PFSK-1 (cell line): Measurements from ENCODE around the gene PTPN2.

Experiments used
- FOXP2 ChIP-seq: optimal IDR thresholded peaks from 2 replicates; pipeline ENCODE3; 2011; ENCODE audit warnings: borderline replicate concordance, control low read depth, inconsistent platforms; ENCODE audit not compliant: insufficient read depth; ENCODE audit errors: extremely low read length, extremely low read depth
- POLR2AphosphoS5 ChIP-seq: IDR thresholded peaks from 2 replicates; pipeline ENCODE4 v1.6.1; 2012; ENCODE audit warnings: low read depth, mild to moderate bottlenecking, control low read depth, low read length, moderate library complexity
- REST ChIP-seq, 2 experiments: IDR thresholded peaks; 2 replicates each; pipeline versions ENCODE4 v1.6.1 to v1.8.0; 2011 to 2012; ENCODE audit warnings: low read depth in 2 of 2, low read length in 2 of 2, control low read depth in 1 of 2, inconsistent platforms in 1 of 2, mild to moderate bottlenecking in 1 of 2, moderate library complexity in 1 of 2; ENCODE audit not compliant: insufficient read depth in 1 of 2
- SIN3A ChIP-seq: IDR thresholded peaks from 2 replicates; pipeline ENCODE4 v1.6.1; 2012; ENCODE audit warnings: mild to moderate bottlenecking, low read length, moderate library complexity, borderline replicate concordance; ENCODE audit not compliant: insufficient read depth
- TAF1 ChIP-seq: IDR thresholded peaks from 2 replicates; pipeline ENCODE4 v1.6.1; 2012; ENCODE audit warnings: low read length, control low read depth, borderline replicate concordance; ENCODE audit not compliant: insufficient read depth

The PTPN2 gene

GRCh38 chr18:12828116-12829051 is 55.7 kb downstream of the PTPN2 start:
- no peak for TF ChIP-seq TAF1
- no peak for TF ChIP-seq REST (IDR thresholded peaks at IDR 0.05; ENCODE audit: insufficient read depth in 1 of 2, low read depth in 2 of 2, low read length in 2 of 2)
- no peak for TF ChIP-seq SIN3A
- no peak for TF ChIP-seq FOXP2
- no peak for TF ChIP-seq POLR2AphosphoS5

- TF ChIP-seq REST (IDR thresholded peaks at IDR 0.05; ENCODE audit: insufficient read depth in 1 of 2, low read depth in 2 of 2, low read length in 2 of 2) (no peak), FOXP2 (no peak), POLR2AphosphoS5 (no peak), TAF1 (no peak), SIN3A (no peak)
Measured at GRCh38 chr18:12827588-12827987, 56.4 kb downstream of the PTPN2 start.

- TF ChIP-seq FOXP2, result no peak
Measured at GRCh38 chr18:12825230-12825629, 58.8 kb downstream of the PTPN2 start.

- no peak for TF ChIP-seq POLR2AphosphoS5
- no peak for TF ChIP-seq TAF1
- TF ChIP-seq REST (IDR thresholded peaks at IDR 0.05; ENCODE audit: insufficient read depth in 1 of 2, low read depth in 2 of 2, low read length in 2 of 2), result no peak
Measured at GRCh38 chr18:12823892-12824291, 60.1 kb downstream of the PTPN2 start.

- TF ChIP-seq FOXP2 (no peak), TAF1 (no peak), REST (IDR thresholded peaks at IDR 0.05; ENCODE audit: insufficient read depth in 1 of 2, low read depth in 2 of 2, low read length in 2 of 2) (no peak), SIN3A (no peak), POLR2AphosphoS5 (no peak)
Measured at GRCh38 chr18:12821408-12821807, 62.6 kb downstream of the PTPN2 start.
